ENCODE data around the gene HOXA9.

Gene HOXA9

DNA sequence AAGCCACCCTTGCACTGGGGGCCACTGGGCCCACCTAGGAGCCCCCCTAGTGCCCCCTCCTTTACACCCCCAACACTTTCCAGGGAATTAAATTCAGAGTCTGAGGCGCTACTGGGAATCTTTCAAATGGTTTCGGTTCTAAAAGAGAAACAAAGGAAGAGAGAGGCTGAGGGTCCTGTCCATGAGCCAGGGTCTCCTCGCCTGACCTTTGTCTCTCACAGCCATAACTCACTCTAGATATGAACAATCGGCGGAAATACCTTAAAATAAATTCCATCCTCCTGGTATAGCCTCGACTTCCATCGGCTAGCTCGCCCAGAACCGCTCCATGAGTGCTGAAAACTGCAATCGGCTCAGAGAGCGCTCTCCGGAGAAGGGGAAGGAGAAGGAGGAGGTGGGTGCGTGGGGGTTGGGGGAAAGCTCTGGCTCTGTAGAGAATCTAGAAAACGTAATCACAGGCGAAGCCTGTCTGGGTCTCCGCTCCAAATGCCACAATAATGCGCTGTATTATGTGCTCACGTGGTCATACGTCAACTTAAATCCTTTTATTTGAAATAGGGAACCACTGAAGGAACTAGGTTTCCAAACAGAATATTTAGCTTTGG lies 47.3 kb downstream of the HOXA9 start:
- no peaks in the 10 kb centered on the region for H3K4me1 ChIP-seq (ENCODE audit: insufficient read depth, low read length)
- no peak overlapping the region for H3K27ac ChIP-seq (ENCODE audit: low read length)
- peaks cover 98% of the 10 kb centered on the region for H3K27me3 ChIP-seq (ENCODE audit: insufficient read depth, low read length)
- H3K4me3 ChIP-seq (ENCODE audit: low read length), result no peak overlapping the region
- H3K9me3 ChIP-seq (ENCODE audit: insufficient read depth, low read depth, low read length), result no peaks in the 10 kb centered on the region; the same call in 1 of the 2 replicates
- no peaks in the 10 kb centered on the region for H3K36me3 ChIP-seq (ENCODE audit: insufficient read depth, low read depth, low read length)
- no peak overlapping the region for H3K9ac ChIP-seq (ENCODE audit: low read depth, low read length)

DNA sequence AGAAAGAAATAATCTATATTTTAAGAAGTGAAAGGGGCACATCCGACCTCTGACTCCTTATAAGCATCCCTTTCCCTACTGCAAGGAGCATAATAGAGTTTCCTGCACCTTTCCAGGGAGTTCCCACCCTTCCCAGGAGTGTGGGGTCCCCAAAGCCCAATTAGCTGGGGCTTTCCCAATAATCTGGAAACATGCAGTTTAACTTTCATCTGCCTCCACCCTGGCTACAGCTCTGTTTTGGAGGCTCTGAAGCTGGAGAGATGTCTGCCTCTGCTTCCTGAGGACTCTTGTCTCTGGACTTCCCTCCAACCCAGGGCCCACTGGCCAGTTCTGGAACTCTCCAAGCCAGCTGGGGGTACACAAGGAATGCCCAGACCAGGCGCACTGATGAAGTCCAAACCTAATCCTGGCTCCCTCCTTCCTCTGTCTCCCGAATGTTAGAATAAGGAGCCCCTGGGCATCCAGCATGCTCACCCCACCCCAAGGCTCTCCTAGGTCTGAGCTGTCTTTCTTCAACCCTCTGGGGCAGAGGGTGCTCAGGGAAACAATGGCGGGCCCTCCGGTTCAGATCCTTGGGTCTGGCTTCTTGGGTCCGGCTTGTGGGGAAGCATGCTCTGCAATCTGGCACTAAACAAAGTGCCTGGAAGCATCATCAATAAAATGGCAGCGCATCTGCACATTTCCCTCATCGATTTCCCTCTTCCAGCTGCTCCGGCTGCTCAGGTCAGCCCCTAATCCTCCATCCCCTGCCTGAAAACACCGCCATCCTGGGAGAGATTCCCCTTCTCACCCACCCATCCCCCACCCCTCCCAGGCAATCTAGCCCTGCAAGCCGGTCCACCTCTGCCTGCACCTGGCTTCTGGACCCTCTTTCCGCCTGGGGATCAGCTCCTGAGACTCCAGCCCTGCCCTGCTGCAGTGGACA lies 48.1 kb downstream of the HOXA9 start:
- no peaks in the 10 kb centered on the region for H3K36me3 ChIP-seq (ENCODE audit: insufficient read depth, low read depth, low read length)
- H3K27me3 ChIP-seq (ENCODE audit: insufficient read depth, low read length), result peaks cover 98% of the 10 kb centered on the region
- H3K9ac ChIP-seq (ENCODE audit: low read depth, low read length), result no peak overlapping the region
- H3K27ac ChIP-seq (ENCODE audit: low read length), result no peak overlapping the region
- no peak overlapping the region for H3K4me3 ChIP-seq (ENCODE audit: low read length)
- H3K9me3 ChIP-seq (ENCODE audit: insufficient read depth, low read depth, low read length), result no peaks in the 10 kb centered on the region; the same call in 1 of the 2 replicates
- H3K4me1 ChIP-seq (ENCODE audit: insufficient read depth, low read length), result no peaks in the 10 kb centered on the region

DNA sequence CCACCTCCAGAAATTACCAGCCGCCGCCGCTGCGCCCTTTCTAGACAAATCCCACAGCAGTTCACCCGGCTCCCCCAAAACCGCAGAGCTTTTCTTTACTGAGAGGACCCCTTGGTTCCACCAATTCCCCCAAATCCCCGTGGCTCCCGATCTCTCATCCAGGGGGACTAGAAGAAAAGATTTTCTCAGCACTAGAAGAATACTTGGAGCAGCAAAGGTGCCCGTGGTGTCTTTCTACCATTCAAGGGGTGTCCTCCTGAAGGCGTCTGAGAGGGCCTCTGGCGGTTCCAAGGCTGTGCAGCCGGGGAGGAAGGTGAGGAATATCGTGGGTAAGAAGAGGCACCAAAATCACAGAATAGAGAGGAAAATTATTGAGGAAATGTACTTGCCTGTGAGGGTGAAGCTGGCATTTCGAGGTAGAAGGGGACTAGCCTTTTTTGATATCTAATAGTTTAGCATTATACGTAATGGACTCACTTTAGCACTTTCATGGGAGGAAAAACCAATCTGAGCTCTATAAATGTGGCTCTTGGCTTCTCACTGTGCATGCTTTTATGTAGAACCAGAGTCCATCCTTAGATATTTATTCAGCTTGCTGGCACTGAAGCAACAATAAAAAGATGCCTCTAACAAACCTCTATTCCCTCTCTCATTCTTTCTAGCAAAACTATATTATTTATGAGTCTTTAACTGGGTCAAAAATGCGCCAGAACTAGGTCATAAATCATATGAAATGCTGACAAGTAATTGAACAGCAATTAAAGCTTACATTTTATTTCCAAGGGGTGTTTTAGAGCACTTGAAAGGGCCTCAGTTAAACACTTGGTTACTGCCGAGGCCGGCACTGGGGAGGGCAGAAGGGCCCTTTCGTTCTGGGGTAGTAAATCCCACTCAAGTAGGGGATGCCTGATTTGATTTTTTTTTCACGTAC lies 49.0 kb downstream of the HOXA9 start:
- H3K9me3 ChIP-seq (ENCODE audit: insufficient read depth, low read depth, low read length), result no peaks in the 10 kb centered on the region; the same call in 1 of the 2 replicates
- no peak overlapping the region for H3K9ac ChIP-seq (ENCODE audit: low read depth, low read length)
- H3K4me1 ChIP-seq (ENCODE audit: insufficient read depth, low read length), result no peaks in the 10 kb centered on the region
- peaks cover 98% of the 10 kb centered on the region for H3K27me3 ChIP-seq (ENCODE audit: insufficient read depth, low read length)
- H3K27ac ChIP-seq (ENCODE audit: low read length), result no peak overlapping the region
- no peaks in the 10 kb centered on the region for H3K36me3 ChIP-seq (ENCODE audit: insufficient read depth, low read depth, low read length)
- H3K4me3 ChIP-seq (ENCODE audit: low read length), result no peak overlapping the region

DNA sequence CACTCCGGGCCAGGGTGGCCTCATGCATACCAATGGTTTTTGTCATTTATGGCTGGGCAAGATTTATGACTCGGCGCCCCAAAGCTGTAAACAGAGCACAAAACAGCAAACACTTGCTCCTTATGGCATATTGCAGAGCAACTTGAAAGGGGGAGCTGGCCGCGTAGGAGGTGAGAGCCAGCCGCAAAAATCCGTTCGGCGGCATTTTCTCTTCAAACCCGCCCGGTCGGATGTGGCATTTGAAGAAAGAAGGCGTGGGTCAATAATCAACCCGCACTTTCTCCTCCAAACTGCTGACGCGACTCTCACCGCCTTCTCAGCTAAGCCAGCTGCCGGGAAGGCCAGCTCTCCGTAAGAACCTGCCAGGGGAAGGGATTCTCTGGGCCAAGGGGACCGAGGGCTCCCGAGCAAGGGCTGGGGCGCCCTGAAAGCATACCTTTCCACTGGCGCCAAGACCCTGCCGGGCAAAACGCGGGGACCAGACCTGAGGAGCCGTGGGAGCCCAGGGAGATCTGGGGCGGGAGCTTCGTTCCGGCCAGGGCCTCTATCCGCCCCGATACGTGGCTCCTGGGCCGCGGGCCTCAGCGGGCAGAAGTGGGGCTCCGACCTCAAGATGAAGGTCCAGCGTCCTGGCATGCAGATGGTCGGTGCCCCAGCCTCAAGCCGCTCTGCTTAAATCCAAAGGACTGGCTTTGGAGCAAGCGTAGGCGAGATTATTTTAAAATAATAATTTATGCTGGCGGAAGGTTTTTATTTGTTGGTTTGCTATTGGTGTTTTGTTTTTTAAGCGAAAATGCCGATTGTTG lies 49.9 kb downstream of the HOXA9 start:
- Histone ChIP-seq H3K4me1 (ENCODE audit: insufficient read depth, low read length) (no peaks in the 10 kb centered on the region), H3K9ac (ENCODE audit: low read depth, low read length) (no peak overlapping the region), H3K9me3 (ENCODE audit: insufficient read depth, low read depth, low read length) (no peaks in the 10 kb centered on the region; the same call in 1 of the 2 replicates), H3K4me3 (ENCODE audit: low read length) (no peak overlapping the region), H3K27me3 (ENCODE audit: insufficient read depth, low read length) (peaks cover 98% of the 10 kb centered on the region), H3K27ac (ENCODE audit: low read length) (no peak overlapping the region), H3K36me3 (ENCODE audit: insufficient read depth, low read depth, low read length) (no peaks in the 10 kb centered on the region)

DNA sequence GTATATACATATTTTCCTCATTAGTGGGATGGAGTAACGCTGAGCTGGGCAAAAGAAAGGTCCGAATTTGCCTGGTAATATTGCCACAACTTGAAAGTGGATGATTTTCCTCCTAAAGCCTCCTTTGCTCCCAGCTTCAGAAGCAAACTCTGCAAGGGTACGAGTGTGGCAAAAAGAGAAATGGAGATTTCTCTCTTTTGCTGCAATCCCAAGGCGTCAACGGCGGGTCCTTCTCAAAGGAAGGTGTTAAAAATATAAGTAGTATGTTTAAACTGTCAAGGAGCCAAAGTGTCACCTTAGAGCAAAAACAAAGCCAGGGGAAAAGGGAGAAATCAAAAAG lies 50.5 kb downstream of the HOXA9 start:
- no peak overlapping the region for H3K4me3 ChIP-seq (ENCODE audit: low read length)
- H3K4me1 ChIP-seq (ENCODE audit: insufficient read depth, low read length), result no peaks in the 10 kb centered on the region
- H3K36me3 ChIP-seq (ENCODE audit: insufficient read depth, low read depth, low read length), result no peaks in the 10 kb centered on the region
- peaks cover 2% of the 10 kb centered on the region; the same call in 1 of the 2 replicates for H3K9me3 ChIP-seq (ENCODE audit: insufficient read depth, low read depth, low read length)
- no peak overlapping the region for H3K9ac ChIP-seq (ENCODE audit: low read depth, low read length)
- H3K27me3 ChIP-seq (ENCODE audit: insufficient read depth, low read length), result peaks cover 98% of the 10 kb centered on the region
- no peak overlapping the region for H3K27ac ChIP-seq (ENCODE audit: low read length)

DNA sequence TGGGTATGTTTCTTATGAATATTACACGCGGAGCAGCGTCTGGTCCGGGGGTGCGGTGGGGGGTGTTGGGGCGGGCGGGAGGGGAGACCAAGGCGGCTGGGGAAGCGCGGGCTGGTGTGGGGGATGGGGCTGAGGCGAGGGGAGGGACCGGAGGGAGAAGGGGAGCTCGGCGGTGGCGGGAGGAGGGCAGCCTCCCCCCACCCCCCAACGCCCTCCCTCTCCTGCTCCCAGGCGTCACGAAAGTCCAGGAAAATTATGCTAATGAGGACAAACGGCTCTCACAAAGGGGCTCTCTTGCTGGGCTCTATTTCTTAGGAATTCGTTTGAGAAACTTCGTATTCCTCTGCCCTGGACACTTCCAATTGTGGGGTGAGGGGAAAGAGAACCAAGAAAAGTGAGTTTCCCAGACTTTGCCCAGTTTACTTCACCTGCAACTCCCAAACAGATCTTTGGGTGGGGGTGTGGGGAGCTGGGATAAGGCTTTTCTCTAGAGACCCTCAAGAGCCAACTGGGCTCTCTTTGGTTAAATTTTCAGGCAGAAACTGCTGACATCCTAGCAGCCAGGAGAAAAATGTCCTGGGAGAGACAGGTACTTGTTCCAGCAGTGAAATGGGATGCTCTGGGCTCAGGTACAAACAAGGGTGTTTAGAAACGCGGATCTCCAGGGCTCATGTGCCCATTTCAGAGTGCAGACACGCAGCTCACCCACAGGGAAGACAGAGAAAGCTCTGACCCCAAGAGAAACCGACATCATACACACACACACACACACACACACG lies 51.2 kb downstream of the HOXA9 start:
- no peaks in the 10 kb centered on the region for H3K36me3 ChIP-seq (ENCODE audit: insufficient read depth, low read depth, low read length)
- H3K4me1 ChIP-seq (ENCODE audit: insufficient read depth, low read length), result no peaks in the 10 kb centered on the region
- no peak overlapping the region for H3K9ac ChIP-seq (ENCODE audit: low read depth, low read length)
- peaks cover 98% of the 10 kb centered on the region for H3K27me3 ChIP-seq (ENCODE audit: insufficient read depth, low read length)
- H3K9me3 ChIP-seq (ENCODE audit: insufficient read depth, low read depth, low read length), result peaks cover 8% of the 10 kb centered on the region; the same call in 1 of the 2 replicates
- H3K4me3 ChIP-seq (ENCODE audit: low read length), result no peak overlapping the region
- H3K27ac ChIP-seq (ENCODE audit: low read length), result no peak overlapping the region

DNA sequence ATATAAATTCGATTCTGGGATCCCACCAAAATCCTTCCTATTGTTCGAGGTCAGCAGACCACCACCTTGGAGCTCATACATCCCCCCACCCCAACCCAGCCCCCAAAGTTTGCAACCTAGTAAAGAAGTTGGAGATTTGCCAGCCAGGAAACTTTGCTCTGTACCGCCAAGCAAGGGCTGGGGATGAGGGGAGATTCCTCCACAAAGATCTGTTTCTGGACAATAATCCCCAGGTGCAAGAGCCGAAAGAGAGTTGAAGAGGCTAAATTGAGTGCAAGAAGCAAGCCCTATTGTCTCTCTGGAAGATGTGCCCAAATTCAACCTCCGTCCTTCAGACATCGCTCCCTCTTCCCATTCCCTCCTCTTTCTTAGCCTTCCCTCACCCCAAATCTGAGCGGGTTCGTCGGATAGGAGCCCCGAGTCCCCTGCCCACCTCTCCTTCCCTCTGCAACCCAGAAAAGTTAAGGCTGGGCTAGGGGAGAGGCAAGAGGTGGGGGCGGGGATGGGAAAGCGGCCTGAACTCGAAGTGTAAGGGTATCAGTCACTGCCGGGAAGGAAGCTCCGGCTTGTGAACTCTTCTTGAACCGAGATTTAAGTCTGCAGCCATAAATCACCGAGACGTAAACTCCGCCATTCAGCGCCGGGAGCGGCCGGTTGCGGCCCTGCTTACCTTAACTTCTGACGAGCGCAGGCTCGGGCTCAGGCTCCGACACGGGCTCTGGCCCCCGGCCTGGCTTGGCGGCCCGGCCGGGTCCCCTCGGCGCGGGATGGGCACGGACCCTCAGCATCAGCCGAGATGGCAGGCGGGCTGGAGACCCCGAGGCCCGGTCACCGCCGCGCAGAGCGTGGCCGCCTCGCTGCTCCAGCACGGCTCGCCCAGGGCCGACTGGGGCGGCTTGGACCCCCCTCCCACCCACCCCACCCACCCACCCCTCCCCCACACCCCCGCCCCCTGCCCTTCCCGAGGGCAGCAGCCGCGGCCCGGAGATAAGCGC lies 52.1 kb downstream of the HOXA9 start:
- no peak overlapping the region for H3K9ac ChIP-seq (ENCODE audit: low read depth, low read length)

More for the DNA sequence above, 52.1 kb downstream of the HOXA9 start:
- Histone ChIP-seq H3K36me3 (ENCODE audit: insufficient read depth, low read depth, low read length) (no peaks in the 10 kb centered on the region), H3K4me3 (ENCODE audit: low read length) (peak overlapping the region; percentile 43; the same call in 1 of the 2 replicates), H3K4me1 (ENCODE audit: insufficient read depth, low read length) (no peaks in the 10 kb centered on the region), H3K27me3 (ENCODE audit: insufficient read depth, low read length) (peaks cover 98% of the 10 kb centered on the region), H3K9me3 (ENCODE audit: insufficient read depth, low read depth, low read length) (peaks cover 11% of the 10 kb centered on the region; the same call in 1 of the 2 replicates), H3K27ac (ENCODE audit: low read length) (no peak overlapping the region)

All from iPS-20b (cell line).